PFSK-1 (cell line): ENCODE data around the gene CLIC4.

Source experiments
- FOXP2 ChIP-seq: optimal IDR thresholded peaks from 2 replicates; pipeline ENCODE3; 2011; ENCODE audit warnings: borderline replicate concordance, control low read depth, inconsistent platforms; ENCODE audit not compliant: insufficient read depth; ENCODE audit errors: extremely low read length, extremely low read depth
- POLR2AphosphoS5 ChIP-seq: IDR thresholded peaks from 2 replicates; pipeline ENCODE4 v1.6.1; 2012; ENCODE audit warnings: low read depth, mild to moderate bottlenecking, control low read depth, low read length, moderate library complexity
- SIN3A ChIP-seq: IDR thresholded peaks from 2 replicates; pipeline ENCODE4 v1.6.1; 2012; ENCODE audit warnings: mild to moderate bottlenecking, low read length, moderate library complexity, borderline replicate concordance; ENCODE audit not compliant: insufficient read depth
- TAF1 ChIP-seq: IDR thresholded peaks from 2 replicates; pipeline ENCODE4 v1.6.1; 2012; ENCODE audit warnings: low read length, control low read depth, borderline replicate concordance; ENCODE audit not compliant: insufficient read depth
- TF ChIP-seq, protein P1 (sequence below), 2 experiments: IDR thresholded peaks; 2 replicates each; pipeline versions ENCODE4 v1.6.1 to v1.8.0; 2011 to 2012; ENCODE audit warnings: low read depth in 2 of 2, low read length in 2 of 2, control low read depth in 1 of 2, inconsistent platforms in 1 of 2, mild to moderate bottlenecking in 1 of 2, moderate library complexity in 1 of 2; ENCODE audit not compliant: insufficient read depth in 1 of 2

CLIC4 gene

DNA sequence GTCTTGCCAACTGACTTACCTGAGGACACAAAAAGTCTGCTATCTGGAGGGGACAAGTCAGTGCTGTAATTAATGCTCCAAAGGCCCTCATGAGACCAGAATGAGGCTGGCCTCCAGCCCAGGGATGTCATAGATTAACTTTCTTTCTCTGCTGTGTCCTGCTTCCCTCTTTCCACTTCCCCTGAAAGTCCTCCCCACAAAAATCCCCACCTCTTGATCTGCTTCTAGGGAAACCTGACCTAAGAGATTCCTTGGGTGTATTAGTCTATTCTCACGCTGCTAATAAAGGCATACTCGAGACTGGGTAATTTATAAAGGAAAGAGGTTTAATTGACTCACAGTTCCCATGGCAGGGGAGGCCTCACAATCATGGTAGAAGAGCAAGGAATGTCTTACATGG lies 145.6 kb downstream of the CLIC4 start:
- TF ChIP-seq POLR2AphosphoS5 (no peak), FOXP2 (no peak), TAF1 (no peak), SIN3A (no peak)
- TF ChIP-seq, protein P1, sequence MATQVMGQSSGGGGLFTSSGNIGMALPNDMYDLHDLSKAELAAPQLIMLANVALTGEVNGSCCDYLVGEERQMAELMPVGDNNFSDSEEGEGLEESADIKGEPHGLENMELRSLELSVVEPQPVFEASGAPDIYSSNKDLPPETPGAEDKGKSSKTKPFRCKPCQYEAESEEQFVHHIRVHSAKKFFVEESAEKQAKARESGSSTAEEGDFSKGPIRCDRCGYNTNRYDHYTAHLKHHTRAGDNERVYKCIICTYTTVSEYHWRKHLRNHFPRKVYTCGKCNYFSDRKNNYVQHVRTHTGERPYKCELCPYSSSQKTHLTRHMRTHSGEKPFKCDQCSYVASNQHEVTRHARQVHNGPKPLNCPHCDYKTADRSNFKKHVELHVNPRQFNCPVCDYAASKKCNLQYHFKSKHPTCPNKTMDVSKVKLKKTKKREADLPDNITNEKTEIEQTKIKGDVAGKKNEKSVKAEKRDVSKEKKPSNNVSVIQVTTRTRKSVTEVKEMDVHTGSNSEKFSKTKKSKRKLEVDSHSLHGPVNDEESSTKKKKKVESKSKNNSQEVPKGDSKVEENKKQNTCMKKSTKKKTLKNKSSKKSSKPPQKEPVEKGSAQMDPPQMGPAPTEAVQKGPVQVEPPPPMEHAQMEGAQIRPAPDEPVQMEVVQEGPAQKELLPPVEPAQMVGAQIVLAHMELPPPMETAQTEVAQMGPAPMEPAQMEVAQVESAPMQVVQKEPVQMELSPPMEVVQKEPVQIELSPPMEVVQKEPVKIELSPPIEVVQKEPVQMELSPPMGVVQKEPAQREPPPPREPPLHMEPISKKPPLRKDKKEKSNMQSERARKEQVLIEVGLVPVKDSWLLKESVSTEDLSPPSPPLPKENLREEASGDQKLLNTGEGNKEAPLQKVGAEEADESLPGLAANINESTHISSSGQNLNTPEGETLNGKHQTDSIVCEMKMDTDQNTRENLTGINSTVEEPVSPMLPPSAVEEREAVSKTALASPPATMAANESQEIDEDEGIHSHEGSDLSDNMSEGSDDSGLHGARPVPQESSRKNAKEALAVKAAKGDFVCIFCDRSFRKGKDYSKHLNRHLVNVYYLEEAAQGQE (IDR thresholded peaks at IDR 0.05; ENCODE audit: insufficient read depth in 1 of 2, low read depth in 2 of 2, low read length in 2 of 2): no peak

GRCh38 chr1:24892188-24893153 lies 147.2 kb downstream of the CLIC4 start:
- TF ChIP-seq FOXP2: no peak
- TF ChIP-seq SIN3A: no peak
- no peak for TF ChIP-seq POLR2AphosphoS5
- no peak for TF ChIP-seq TAF1
- TF ChIP-seq, protein P1 (IDR thresholded peaks at IDR 0.05; ENCODE audit: insufficient read depth in 1 of 2, low read depth in 2 of 2, low read length in 2 of 2): no peak

DNA sequence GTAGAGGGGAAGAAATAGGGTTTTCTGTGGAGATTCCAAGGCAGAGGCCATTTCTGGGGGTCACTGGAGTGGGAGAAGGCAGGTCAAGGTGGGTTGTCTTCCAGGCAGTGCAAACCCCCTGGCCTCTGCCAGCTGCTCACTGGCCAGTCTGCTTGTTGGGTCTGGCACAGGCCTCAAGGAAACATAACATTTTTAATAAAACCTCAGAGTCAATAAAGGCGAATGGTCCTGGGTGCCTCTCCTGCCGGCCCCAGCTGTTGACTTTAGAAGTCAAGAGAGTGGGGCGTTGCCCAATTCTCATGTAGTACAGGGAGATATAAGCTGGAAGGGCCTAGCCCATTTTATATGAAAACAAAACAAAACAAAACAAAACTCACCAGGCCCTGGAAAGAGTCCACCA lies 148.2 kb downstream of the CLIC4 start:
- TF ChIP-seq, protein P1 (IDR thresholded peaks at IDR 0.05; ENCODE audit: insufficient read depth in 1 of 2, low read depth in 2 of 2, low read length in 2 of 2): no peak
- no peak for TF ChIP-seq FOXP2
- no peak for TF ChIP-seq SIN3A
- TF ChIP-seq TAF1: no peak
- TF ChIP-seq POLR2AphosphoS5: no peak
